DMS 273 (cell line): ENCODE data around the gene MINK1.
"Not testable (repeated sequence)": the region's sequence is repeated elsewhere in the genome, so short reads cannot be mapped to it uniquely, and the experiment has no call there.

ENCODE experiments used
- DNase-seq: peaks from one replicate; lab custom pipeline; 2025; ENCODE audit not compliant: unreplicated experiment; lab: John Stamatoyannopoulos, UW

MINK1 gene

DNA sequence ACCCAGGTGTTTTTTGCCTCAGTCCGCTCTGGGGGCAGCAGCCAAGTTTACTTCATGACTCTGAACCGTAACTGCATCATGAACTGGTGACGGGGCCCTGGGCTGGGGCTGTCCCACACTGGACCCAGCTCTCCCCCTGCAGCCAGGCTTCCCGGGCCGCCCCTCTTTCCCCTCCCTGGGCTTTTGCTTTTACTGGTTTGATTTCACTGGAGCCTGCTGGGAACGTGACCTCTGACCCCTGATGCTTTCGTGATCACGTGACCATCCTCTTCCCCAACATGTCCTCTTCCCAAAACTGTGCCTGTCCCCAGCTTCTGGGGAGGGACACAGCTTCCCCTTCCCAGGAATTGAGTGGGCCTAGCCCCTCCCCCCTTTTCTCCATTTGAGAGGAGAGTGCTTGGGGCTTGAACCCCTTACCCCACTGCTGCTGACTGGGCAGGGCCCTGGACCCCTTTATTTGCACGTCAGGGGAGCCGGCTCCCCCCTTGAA, 64.1 kb downstream of the MINK1 start:
- no peak for DNase-seq

- DNase-seq, result no peak
Observed at GRCh38 chr17:4897785-4898184, 64.6 kb downstream of the MINK1 start.

GRCh38 chr17:4898351-4898750, 65.2 kb downstream of the MINK1 start:
- DNase-seq, result no peak

- no peak for DNase-seq
Observed at GRCh38 chr17:4898927-4899326, 65.8 kb downstream of the MINK1 start.

DNA sequence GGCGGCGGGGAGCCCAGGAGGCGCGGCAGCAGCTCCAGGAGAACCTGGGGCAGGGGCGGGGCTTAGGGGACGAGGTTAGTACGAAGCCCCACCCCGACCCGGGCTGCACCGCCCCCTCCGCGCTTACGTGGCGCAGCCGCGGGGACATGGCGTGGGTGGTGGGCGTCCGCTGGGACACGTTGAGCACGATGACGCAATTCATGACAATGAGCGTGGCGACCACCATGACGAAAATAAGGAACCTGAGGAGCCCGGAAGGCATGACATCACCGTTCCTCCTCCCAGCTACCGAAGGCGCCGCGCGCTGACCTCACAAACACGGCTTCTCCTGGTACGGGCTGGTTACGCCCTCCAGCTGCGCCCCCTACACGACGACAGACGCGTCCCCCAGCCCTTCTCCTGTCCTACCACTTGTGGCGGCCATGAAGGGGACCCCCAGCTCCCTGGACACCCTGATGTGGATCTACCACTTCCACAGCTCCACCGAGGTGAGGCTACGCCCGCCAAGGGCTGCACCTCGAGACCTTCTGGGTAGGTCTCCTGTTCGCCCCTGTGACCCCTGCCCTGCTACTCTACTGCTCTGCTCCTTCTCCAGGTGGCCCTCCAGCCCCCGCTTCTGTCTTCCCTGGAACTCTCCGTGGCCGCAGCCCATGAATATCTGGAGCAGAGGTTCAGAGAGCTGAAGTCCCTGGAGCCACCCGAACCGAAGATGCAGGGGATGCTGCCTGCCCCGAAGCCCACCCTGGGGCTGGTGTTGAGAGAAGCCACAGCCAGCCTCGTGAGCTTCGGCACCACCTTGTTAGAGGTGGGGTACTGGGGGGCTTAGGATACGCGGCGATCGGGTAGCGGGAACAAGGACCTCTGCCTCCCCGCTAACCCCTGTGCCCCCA, 66.4 kb downstream of the MINK1 start, which contains the start of gene C17orf107:
TSS of gene C17orf107 (plus strand) at position 196 of the 890 bp plus-strand sequence. CDS start at position 423, 227 bp downstream.
- DNase-seq, result no peak

DNA sequence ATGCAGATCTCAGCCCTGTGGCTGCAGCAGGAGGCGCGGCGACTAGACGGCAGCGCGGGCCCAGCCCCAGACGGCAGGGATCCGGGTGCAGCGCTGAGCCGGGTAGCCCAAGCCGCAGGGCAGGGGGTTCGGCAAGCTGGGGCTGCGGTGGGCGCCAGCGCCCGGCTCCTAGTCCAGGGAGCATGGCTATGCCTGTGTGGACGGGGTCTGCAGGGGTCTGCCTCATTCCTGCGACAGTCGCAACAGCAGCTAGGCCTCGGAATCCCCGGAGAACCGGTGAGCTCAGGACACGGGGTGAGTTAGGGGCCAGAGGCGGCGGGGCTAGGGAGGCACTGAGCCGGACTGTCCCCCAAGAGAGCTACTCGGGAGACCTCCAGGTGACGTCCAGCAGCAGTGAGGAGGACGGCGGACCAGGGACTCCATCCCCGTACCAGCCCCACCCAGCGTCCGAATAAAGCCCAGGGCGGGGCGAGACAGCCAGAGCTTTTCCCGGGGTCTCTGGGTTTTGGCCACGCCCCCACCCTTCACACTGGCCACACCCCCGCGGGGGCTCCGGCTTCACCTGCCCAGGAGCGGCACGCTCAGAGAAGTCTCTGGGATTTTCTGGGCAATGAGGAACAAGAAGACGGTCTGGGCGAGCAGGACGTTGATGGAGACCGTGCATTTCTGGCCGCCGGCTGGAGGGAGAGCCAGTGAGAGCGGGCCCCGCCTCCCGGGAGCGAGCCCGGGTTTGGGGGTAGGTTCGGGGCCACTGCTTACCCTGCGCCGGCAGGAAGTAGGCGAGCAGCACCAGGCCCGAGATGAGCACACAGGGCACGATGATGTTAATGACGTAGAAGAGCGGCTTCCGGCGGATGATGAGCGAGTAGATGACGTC, 67.3 kb downstream of the MINK1 start:
- no peak for DNase-seq

DNA sequence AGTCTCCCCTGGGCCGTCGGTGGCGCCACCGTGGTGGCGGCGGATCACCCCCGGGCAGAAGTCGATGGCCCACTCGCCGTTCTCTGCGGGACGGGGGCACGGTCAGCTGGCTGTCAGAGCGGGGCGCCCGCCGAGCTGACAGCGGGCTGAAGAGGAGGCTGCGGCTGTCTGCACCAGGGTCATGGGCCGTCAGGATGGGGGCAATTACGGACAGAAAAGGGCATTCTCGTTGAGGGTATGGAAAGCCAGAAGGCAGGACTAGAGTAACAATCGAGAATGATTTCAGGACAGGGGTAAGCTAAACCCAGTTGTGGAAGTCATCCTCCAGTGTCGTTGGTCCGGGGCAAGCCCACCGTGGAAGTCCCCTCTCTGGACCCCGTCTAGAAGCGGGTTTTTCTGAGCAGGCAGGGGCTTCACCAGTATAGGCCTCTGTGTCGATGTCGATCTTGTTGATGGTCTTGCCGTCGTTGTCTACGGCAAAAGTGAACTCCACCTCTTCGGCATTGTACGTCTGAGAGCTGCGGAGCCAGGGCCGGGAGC, 68.0 kb downstream of the MINK1 start:
- no peak for DNase-seq

GRCh38 chr17:4901648-4902344, 68.7 kb downstream of the MINK1 start:
- no peak for DNase-seq

DNA sequence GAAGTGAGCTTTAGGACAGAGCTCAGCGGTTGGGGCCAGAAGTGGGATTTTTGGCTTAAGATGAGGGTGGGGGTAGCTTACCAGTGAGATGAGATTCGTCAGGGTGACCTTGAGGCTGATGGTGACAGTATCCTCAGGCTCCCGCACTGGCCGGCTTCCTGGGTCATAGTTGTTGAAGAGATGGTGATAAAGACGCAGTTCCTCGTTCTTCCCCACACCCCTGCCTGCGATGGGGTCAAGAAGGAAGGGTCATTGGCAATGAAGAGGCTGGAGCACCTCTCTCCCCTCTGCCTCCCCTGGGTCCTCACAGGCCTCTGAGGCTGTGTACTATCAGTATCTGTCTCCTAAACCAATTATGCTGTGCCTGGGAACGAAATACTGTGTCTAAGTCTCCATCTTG, 69.4 kb downstream of the MINK1 start:
- DNase-seq, result no peak

DNA sequence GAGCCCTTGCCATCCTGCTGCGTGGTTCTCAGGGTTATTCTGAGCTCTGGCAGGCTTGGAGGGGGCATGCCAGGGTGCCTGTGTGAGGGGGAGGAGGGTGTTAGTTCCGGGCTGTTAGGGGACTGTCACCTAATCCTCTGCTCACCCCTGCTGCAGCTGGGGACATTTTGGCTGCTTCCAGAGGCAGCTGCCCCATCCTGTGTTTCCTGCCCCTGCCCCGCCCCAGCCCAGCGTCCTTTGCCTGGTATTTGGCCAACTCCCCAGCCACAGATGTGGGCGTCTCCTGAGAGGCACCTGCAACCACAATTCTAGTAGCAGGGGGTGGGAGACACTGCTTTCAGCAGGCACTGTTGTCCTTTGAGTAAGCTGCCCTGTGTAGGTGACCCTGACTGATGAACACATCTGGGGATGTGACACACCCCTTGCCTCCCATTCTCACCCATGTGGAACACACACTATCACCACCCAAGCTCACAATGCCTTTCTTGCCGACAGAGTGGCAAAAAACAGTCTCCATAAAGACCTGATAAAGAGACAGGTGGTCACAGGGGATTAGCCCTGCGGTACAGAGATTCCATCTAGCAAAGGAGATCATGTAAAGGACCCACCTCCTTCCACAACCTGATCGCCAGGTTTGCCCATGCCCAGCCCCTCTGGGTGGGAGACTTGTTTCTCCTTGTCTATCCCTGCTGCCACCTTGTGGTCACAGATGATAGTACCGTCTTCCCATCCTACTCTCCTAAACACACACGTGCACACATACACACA, 70.1 kb downstream of the MINK1 start, which contains the start of gene CHRNE:
TSS of gene CHRNE (minus strand) at position 48 of the 768 bp plus-strand sequence. CDS start at position 13, 35 bp downstream.
- peak; percentile 83 for DNase-seq

GRCh38 chr17:4906642-4907041, 73.5 kb downstream of the MINK1 start:
- DNase-seq, result not testable (repeated sequence)

- no peak for DNase-seq
Observed at GRCh38 chr17:4908301-4908700, 75.2 kb downstream of the MINK1 start.

DNA sequence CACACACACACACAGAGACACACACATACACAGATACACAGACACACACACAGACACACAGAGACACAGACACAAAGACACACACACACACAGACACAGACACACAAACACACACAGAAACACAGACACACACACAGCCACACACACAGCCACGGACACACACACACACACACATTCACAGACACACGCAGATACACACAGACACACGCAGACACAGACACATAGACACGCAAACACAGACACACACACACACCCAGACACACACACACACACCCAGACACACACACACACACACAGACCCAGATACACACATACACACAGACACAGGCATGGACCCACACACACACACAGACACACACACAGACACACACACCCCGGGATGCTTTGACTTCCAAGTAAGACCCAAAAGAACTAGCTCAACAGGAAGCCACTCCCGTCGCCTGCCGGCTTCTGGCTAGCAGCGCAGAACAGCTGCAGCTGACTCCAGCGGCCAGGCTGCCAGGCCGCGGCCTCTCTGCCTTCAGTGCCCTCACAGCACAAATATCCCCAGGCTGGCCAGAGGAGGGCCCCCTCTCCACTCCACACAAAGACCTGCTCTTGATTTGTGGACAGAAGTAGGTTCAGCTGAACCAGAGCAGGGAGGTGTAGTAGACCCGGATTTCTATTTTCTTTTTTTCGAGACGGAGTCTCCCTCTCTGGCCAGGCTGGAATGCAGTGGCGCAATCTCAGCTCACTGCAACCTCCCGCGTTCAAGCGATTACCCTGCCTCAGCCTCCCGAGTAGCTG, 75.8 kb downstream of the MINK1 start:
- peak; percentile 91 for DNase-seq

DNA sequence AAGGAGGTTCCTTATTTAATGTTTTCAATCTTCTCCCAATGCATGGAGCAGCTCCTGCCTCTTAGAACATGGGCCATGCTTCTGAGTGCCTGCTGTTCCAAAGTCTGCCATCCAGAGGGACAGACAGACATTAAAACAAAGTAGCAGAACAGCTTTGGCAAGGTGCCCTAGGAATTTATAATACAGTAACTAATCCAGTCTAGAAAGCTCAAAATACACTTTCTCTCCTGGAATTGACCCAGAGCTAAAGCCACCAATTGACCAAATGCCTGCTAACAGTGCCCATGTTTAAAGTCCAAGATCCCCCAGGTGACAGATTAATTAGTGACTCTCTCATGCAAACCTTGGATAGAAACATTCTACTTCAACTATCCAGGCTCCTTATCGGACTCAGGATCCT, 80.9 kb downstream of the MINK1 start:
- peak; percentile 45 for DNase-seq

DNA sequence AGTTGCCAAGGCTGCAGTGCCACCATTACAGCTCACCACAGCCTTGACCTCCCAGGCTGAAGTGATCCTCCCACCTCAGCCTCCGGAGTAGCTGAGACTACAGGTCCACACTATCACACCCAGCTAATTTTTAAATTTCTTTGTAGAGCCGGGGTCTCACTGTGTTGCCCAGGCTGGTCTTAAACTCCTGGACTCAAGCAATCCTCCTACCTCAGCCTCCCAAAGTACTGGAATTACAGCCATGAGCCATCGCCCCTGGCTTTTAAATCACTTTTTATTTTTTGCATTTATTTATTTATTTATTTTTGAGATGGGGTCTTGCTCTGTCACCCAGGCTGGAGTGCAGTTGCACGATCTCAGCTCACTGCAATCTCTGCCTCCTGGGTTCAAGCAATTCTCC, 81.4 kb downstream of the MINK1 start:
- DNase-seq, result not testable (repeated sequence)

GRCh38 chr17:4919511-4920047, 86.4 kb downstream of the MINK1 start:
- DNase-seq, result no peak

GRCh38 chr17:4920351-4921048, 87.4 kb downstream of the MINK1 start:
- no peak for DNase-seq

DNA sequence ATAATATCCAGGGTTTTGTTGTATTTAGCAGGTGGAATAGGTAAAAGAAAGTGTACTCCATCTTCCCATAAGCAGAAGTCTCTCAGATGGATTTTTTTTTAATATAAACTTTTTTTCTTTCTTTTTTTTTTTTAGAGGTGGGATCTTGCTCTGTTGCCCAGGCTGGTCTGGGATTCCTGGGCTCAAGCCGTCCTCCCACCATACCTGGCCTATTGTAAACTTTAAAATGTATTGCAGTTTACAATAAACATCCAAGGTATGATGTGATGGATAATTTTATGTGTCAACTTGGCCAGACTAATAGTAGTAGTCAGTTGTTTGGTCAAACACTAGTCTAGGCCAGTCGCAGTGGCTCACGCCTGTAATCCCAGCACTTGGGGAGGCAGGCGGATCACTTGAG, 88.2 kb downstream of the MINK1 start:
- DNase-seq, result no peak
